Neural progenitor cell (in vitro differentiated cells): ENCODE data around the gene CTU1. TPM values are rescaled to one million over a fixed set of nuclear protein-coding genes. Genes with fewer than 3 reads are reported as not detected.

Experiments used
- DNase-seq: peaks from one replicate; pipeline ENCODE4 v3.0.0-alpha.2; 2016; ENCODE audit warnings: low spot score
- H2AFZ ChIP-seq: fragments of 200-600 bp; sonication (generic); replicated peaks from 2 replicates; pipeline ENCODE4 v1.6.1; 2016; ENCODE audit warnings: antibody characterized with exemption
- H3F3A ChIP-seq: fragments of 200-600 bp; sonication (generic); 2 replicates; pipeline ENCODE4 v1.6.1; 2016; ENCODE audit warnings: antibody characterized with exemption, low read depth
- H3K27ac ChIP-seq: fragments of 200-600 bp; sonication (generic); 2 replicates; pipeline ENCODE4 v1.5.1; 2016; ENCODE audit warnings: mild to moderate bottlenecking
- H3K27me3 ChIP-seq: fragments of 200-600 bp; sonication (generic); 2 replicates; pipeline ENCODE4 v1.6.1; 2016; ENCODE audit warnings: mild to moderate bottlenecking, moderate library complexity
- H3K36me3 ChIP-seq: fragments of 200-600 bp; sonication (generic); 2 replicates; pipeline ENCODE4 v1.5.1; 2016
- H3K4me1 ChIP-seq: fragments of 200-600 bp; sonication (generic); 2 replicates; pipeline ENCODE4 v1.6.1; 2016; ENCODE audit warnings: mixed run types
- H3K4me2 ChIP-seq: fragments of 200-600 bp; sonication (generic); 2 replicates; pipeline ENCODE4 v1.6.1; 2016
- H3K4me3 ChIP-seq: fragments of 200-600 bp; sonication (generic); 2 replicates; pipeline ENCODE4 v1.5.1; 2016
- H3K79me2 ChIP-seq: fragments of 200-600 bp; sonication (generic); 2 replicates; pipeline ENCODE4 v1.6.1; 2016; ENCODE audit warnings: low read depth
- H3K9ac ChIP-seq: fragments of 200-600 bp; sonication (generic); 2 replicates; pipeline ENCODE4 v1.6.1; 2016
- H3K9me3 ChIP-seq: fragments of 200-600 bp; sonication (generic); 2 replicates; pipeline ENCODE4 v1.5.1; 2016; ENCODE audit warnings: low read depth
- H4K20me1 ChIP-seq: fragments of 200-600 bp; sonication (generic); 2 replicates; pipeline ENCODE4 v1.6.1; 2016; ENCODE audit warnings: low read depth
- H3K27ac Mint-ChIP-seq: 3 replicates; pipeline ENCODE4 v1.8.0; 2021; ENCODE audit warnings: mixed read lengths
- H3K27me3 Mint-ChIP-seq: 2 replicates; pipeline ENCODE4 v1.8.0; 2022; ENCODE audit warnings: low read depth, mild to moderate bottlenecking, inconsistent platforms, moderate library complexity, mixed read lengths; ENCODE audit not compliant: insufficient read depth
- H3K36me3 Mint-ChIP-seq: 3 replicates; pipeline ENCODE4 v1.8.0; 2021; ENCODE audit warnings: mixed read lengths
- H3K4me1 Mint-ChIP-seq: 3 replicates; pipeline ENCODE4 v1.8.0; 2021; ENCODE audit warnings: mixed read lengths
- H3K4me3 Mint-ChIP-seq: 3 replicates; pipeline ENCODE4 v1.8.0; 2021; ENCODE audit warnings: mild to moderate bottlenecking, moderate library complexity, mixed read lengths
- H3K9me3 Mint-ChIP-seq: 3 replicates; pipeline ENCODE4 v1.8.0; 2020; ENCODE audit warnings: mixed read lengths
- CTCF ChIP-seq: fragments of 200-600 bp; sonication (generic); IDR thresholded peaks from 2 replicates; pipeline ENCODE4 v1.5.1; 2017; ENCODE audit warnings: antibody characterized with exemption, mild to moderate bottlenecking
- EZH2 ChIP-seq: fragments of 200-600 bp; sonication (generic); IDR thresholded peaks from 2 replicates; pipeline ENCODE4 v1.6.1; 2017; ENCODE audit warnings: antibody characterized with exemption, mild to moderate bottlenecking, moderate library complexity
- EZH2phosphoT487 ChIP-seq: fragments of 200-600 bp; sonication (generic); IDR thresholded peaks from 2 replicates; pipeline ENCODE4 v1.6.1; 2017; ENCODE audit warnings: antibody characterized with exemption
- total RNA-seq: library from RNA; depleted of rRNA; stranded (reverse); fragments of >200 nt; gene quantifications from 2 replicates; pipeline ENCODE4 v1.2.3, GENCODE V29; 2015; ENCODE audit warnings: low replicate concordance

CTU1 gene
- total RNA-seq, 1 donor from 2014 or later: 0.24 TPM

GRCh38 chr19:51131780-51132680 is 23.8 kb upstream of the CTU1 start:
- Mint-ChIP-seq H3K4me1 (peaks cover 3% of the 10 kb centered on the region), H3K27ac (peak overlapping the region; percentile 15), H3K36me3 (no peaks in the 10 kb centered on the region), H3K4me3 (no peak overlapping the region), H3K27me3 (peaks cover 4% of the 10 kb centered on the region), H3K9me3 (peaks cover 4% of the 10 kb centered on the region)
- H3K27ac ChIP-seq: no peak overlapping the region
- DNase-seq: peak; percentile 43
- H3K9ac ChIP-seq: no peak overlapping the region
- H2AFZ ChIP-seq: no peak overlapping the region
- H3K4me3 ChIP-seq: no peak overlapping the region
- no peaks in the 10 kb centered on the region for H3K4me1 ChIP-seq
- H3K9me3 ChIP-seq: no peaks in the 10 kb centered on the region
- TF ChIP-seq EZH2: no peak
- TF ChIP-seq EZH2phosphoT487: no peak
- no peak for TF ChIP-seq CTCF
- H3F3A ChIP-seq: no peaks in the 10 kb centered on the region
- no peaks in the 10 kb centered on the region for H4K20me1 ChIP-seq
- no peaks in the 10 kb centered on the region for H3K79me2 ChIP-seq
- H3K4me2 ChIP-seq: no peak overlapping the region
- no peaks in the 10 kb centered on the region for H3K27me3 ChIP-seq
- no peaks in the 10 kb centered on the region for H3K36me3 ChIP-seq

GRCh38 chr19:51129716-51130115 is 21.5 kb upstream of the CTU1 start:
- Mint-ChIP-seq H3K27me3 (peaks cover 4% of the 10 kb centered on the region), H3K4me1 (peaks cover 3% of the 10 kb centered on the region), H3K27ac (no peak overlapping the region), H3K9me3 (peaks cover 2% of the 10 kb centered on the region), H3K36me3 (no peaks in the 10 kb centered on the region), H3K4me3 (no peak overlapping the region)
- Histone ChIP-seq H3K9ac (no peak overlapping the region), H3K36me3 (no peaks in the 10 kb centered on the region), H3K27ac (no peak overlapping the region), H3K27me3 (no peaks in the 10 kb centered on the region), H2AFZ (no peak overlapping the region), H3K4me2 (no peak overlapping the region), H3K4me1 (no peaks in the 10 kb centered on the region), H3K79me2 (no peaks in the 10 kb centered on the region), H4K20me1 (no peaks in the 10 kb centered on the region), H3F3A (no peaks in the 10 kb centered on the region), H3K4me3 (no peak overlapping the region), H3K9me3 (no peaks in the 10 kb centered on the region)
- TF ChIP-seq CTCF: no peak
- TF ChIP-seq EZH2: no peak
- TF ChIP-seq EZH2phosphoT487: no peak
- no peak for DNase-seq

- Mint-ChIP-seq H3K4me3 (no peak overlapping the region), H3K27me3 (peaks cover 6% of the 10 kb centered on the region), H3K9me3 (no peaks in the 10 kb centered on the region), H3K4me1 (peaks cover 3% of the 10 kb centered on the region), H3K36me3 (no peaks in the 10 kb centered on the region), H3K27ac (no peak overlapping the region)
- H3K9ac ChIP-seq: no peak overlapping the region
- H2AFZ ChIP-seq: no peak overlapping the region
- no peak for TF ChIP-seq EZH2
- no peak for TF ChIP-seq EZH2phosphoT487
- no peak for TF ChIP-seq CTCF
- no peaks in the 10 kb centered on the region for H3K4me1 ChIP-seq
- no peaks in the 10 kb centered on the region for H3K27me3 ChIP-seq
- H4K20me1 ChIP-seq: no peaks in the 10 kb centered on the region
- no peaks in the 10 kb centered on the region for H3F3A ChIP-seq
- H3K79me2 ChIP-seq: no peaks in the 10 kb centered on the region
- no peak for DNase-seq
- H3K36me3 ChIP-seq: no peaks in the 10 kb centered on the region
- no peaks in the 10 kb centered on the region for H3K9me3 ChIP-seq
- H3K4me3 ChIP-seq: no peak overlapping the region
- H3K27ac ChIP-seq: no peak overlapping the region
- no peak overlapping the region for H3K4me2 ChIP-seq
These were observed 20.0 kb upstream of the CTU1 start for GRCh38 chr19:51128227-51128626.
